ENCODE results near the gene PRDM1.

- TF ChIP-seq, protein P1, sequence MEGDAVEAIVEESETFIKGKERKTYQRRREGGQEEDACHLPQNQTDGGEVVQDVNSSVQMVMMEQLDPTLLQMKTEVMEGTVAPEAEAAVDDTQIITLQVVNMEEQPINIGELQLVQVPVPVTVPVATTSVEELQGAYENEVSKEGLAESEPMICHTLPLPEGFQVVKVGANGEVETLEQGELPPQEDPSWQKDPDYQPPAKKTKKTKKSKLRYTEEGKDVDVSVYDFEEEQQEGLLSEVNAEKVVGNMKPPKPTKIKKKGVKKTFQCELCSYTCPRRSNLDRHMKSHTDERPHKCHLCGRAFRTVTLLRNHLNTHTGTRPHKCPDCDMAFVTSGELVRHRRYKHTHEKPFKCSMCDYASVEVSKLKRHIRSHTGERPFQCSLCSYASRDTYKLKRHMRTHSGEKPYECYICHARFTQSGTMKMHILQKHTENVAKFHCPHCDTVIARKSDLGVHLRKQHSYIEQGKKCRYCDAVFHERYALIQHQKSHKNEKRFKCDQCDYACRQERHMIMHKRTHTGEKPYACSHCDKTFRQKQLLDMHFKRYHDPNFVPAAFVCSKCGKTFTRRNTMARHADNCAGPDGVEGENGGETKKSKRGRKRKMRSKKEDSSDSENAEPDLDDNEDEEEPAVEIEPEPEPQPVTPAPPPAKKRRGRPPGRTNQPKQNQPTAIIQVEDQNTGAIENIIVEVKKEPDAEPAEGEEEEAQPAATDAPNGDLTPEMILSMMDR (IDR thresholded peaks at IDR 0.05): no peak
- TF ChIP-seq POLR2AphosphoS5 (IDR thresholded peaks at IDR 0.05) (no peak), POLR2A (IDR thresholded peaks at IDR 0.05) (no peak), EP300 (IDR thresholded peaks at IDR 0.05) (no peak)
These were observed 2.5 kb upstream of the PRDM1 start for GRCh38 chr6:106083618-106084017.

All from upper lobe of left lung (tissue), 4 donors.